DMS153 (cell line): ENCODE results near the gene NPEPL1.
"Not testable (repeated sequence)": the region's sequence is repeated elsewhere in the genome, so short reads cannot be mapped to it uniquely, and the experiment has no call there.

Experiments used
- DNase-seq: peaks from one replicate; lab custom pipeline; 2025; lab: John Stamatoyannopoulos, UW

The NPEPL1 gene

GRCh38 chr20:58714340-58714922 lies 21.8 kb downstream of the NPEPL1 start:
- DNase-seq = no peak

GRCh38 chr20:58714923-58715351 lies 22.3 kb downstream of the NPEPL1 start:
- DNase-seq = no peak

DNA sequence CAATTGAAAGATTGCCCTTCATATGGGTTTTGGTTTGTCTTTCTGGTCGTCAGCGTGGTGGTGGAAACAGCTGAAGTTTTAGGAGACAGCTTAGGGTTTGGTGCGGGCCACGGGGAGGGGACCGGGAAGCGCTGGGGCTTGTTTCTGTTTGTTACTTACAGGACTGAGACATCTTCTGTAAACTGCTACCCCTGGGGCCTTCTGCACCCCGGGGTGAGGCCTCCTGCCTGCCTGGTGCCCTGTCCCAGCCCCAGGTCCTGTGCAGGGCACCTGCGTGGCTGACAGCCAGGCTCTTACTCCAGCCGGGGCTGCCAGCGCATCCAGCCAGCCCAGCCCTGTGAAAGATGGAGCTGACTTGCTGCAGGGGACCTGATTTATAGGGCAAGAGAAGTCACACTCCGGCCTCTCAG lies 22.8 kb downstream of the NPEPL1 start:
- DNase-seq = no peak

- no peak for DNase-seq
These were observed 23.3 kb downstream of the NPEPL1 start for GRCh38 chr20:58715801-58716475.

- DNase-seq = peak; percentile 7
These were observed 24.1 kb downstream of the NPEPL1 start for GRCh38 chr20:58716476-58717277.

GRCh38 chr20:58717278-58718091 lies 24.9 kb downstream of the NPEPL1 start:
- no peak for DNase-seq

GRCh38 chr20:58718121-58718563 lies 25.5 kb downstream of the NPEPL1 start:
- DNase-seq = no peak

GRCh38 chr20:58718729-58719128 lies 26.1 kb downstream of the NPEPL1 start:
- DNase-seq = no peak

DNA sequence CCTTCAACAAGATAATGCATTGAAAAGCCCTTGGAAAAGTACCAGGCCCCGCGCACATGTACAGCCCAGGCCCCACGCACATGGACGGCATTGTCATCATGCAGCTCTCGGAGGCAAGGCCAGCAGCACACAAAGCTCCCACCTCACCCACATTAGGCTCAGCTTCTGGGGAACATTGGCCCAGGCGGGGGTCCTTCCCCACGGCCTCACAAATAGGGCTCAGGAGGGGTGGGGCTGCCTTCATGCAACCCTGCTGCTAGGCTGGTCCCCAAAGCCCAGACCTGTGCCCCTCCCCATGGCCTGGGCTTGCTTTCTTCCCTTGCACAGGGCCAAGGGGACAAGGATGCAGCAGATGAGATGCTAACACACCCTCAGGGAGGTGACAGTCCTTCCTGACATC lies 26.7 kb downstream of the NPEPL1 start:
- no peak for DNase-seq

DNA sequence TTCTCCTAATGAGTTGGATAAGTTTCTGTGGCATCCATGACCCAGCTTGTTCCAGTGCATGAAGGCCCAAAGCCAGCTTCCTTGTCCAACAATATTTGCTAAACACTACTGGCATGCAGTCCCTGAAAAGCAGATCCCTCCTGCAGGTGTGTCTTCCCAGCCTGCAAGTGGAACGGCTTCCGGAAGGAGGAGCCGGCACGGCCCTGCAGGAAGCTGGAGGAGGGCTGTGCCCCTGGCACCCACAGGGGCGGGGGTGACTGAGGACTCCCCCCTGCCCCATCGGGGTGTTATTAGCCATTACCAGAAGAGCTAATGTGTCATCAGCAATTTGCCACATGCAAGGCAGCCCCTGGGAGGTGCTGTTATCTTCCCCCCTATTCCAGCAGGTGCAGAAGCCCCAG lies 27.4 kb downstream of the NPEPL1 start:
- no peak for DNase-seq

DNA sequence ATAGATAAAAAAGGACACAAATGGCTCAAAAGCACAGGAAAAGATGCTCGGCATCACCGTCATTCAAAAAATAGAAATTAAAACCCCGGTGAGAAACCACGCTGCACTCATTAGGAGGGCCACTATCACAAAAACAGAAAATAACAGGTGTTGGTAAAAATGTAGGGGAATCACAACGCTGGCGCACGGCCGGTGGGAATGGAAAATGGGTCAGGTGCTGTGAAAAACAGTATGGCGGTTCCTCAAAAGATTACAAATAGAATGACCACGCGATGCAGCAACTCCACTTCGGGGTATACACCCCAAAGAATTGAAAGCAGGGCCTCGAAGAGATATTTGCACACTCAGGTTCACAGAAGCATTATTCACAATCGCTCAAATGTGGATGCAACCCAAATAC lies 28.3 kb downstream of the NPEPL1 start:
- DNase-seq = no peak

DNA sequence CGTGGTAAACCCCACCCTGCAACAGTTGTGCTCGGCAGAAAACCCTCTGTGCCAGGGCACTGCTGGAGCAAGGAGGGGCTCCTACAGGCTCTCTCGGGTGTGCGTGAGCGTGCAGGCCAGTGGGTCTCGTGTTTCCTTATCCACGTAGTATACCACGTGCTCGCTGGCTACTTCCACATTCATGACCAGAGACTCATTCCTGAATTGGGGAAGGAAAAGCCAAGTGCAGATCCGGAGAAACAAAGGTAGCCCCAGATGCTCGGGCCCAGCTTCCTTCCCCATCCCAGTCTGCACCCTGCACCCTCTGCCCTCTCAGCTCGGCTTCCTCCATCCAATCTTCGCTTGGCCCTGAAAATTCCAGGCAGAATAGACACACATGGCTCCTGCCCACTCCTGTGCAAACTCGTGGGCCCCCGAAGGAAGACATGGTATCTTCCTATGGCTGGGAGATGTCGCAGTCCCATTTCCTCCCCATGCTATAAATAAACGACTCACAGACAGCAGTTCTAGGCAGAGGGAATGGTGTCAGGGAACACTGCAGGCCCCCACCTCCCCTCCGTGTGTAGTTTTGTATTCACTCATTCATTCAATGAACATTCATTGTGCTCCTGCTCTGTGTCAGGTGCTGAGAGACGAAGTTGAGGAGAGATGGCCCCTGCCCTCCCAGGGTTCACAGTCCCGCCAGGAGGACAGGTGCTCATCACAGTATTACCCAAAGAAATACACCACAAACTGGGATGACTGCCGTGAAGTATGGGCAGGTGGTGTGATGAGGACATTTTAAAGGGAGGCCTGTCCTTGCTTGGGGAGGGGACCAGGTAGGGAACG lies 29.6 kb downstream of the NPEPL1 start:
- no peak for DNase-seq

DNA sequence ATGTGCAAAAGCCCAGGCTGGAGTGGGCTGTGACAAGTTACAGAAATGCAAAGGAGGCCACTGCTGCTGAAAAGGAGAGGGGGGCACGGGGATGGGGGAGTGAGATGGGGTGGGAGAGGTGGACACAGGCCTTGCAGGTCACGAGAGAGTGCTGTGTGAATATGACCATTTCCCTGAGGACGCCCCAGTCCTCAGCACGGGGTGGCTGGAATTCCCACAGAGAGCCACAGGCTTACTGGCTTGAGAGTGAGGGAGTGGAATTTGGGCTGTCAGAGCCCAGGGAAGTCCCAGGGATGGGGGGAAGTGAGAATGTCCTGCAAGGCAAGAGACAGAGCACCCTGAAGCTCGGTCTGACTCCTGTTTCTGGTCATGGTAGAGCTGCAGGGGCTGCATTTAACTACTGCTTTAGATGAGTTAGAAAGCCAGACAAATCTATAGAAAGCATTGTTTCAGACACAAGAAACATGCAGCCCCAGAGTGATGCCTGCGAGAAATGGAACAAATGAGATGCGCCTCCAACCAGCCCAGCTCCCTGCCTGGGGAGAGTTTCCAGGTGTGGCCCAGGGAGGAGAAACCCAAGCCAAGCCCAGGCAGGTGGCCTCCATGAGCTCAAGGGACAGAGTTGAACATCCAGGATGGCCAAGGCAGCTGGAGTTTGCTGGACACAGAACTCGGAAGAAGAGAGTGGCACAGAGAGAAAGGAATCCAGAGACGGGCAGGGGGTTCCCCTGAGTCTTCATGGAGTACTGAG lies 30.5 kb downstream of the NPEPL1 start:
- DNase-seq = no peak

DNA sequence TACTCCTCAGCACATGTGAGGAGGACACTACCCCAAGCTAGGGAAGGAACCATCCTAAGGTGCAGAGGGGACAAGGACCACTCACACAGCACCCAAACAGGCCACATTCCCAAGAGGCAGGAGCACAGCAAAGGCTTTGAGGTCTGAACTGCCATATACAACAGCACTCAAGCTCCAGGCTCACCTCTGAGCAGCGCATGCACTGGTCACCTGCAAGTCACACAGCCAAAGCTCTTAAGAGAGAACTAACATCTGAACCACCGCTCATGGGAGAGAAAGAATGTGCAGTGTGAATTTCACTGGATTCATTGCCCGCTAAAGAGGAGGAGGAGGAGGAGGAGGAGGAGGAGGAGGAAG lies 31.0 kb downstream of the NPEPL1 start:
- no peak for DNase-seq

- DNase-seq = not testable (repeated sequence)
These were observed 33.6 kb downstream of the NPEPL1 start for GRCh38 chr20:58726156-58726555.

- no peak for DNase-seq
These were observed 38.6 kb downstream of the NPEPL1 start for GRCh38 chr20:58731192-58731591.

DNA sequence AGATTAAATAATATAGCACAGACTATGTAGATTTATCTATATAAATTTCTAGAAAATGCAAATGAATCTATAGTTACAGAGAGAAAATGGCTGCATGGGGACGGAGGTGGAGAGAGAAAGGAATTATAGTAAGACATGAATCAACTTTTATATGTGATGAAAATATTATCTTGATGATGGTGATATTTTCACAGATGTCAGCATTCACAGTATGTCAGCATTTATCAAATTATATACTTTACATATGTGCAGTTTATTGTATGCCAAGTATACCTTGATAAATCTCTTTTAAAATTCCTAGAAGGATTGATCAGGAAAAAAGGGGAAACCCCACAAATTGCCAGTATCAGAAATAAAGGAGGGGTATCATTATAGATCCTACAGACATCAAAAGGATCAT lies 44.6 kb downstream of the NPEPL1 start:
- no peak for DNase-seq

GRCh38 chr20:58740356-58741308 lies 48.0 kb downstream of the NPEPL1 start:
- no peak for DNase-seq

DNA sequence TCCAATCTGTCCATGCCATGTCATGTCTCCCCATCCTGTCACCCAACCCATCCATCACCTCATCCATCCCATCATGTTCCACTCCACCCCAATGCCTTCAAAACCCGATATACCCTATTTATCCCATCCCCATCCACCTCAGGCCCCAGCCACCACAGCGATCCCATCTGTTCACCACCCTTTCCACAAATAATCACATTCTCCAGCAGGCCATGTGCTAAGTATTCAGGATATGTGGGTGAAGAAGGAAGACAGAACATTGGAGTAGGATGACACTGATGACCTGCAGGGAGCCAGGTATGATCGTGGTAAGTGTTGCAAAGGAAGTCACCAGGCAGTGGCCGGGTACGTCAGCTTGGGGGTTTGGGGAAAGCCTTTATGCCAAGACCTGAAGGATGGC lies 48.8 kb downstream of the NPEPL1 start:
- no peak for DNase-seq
